Neural cell (in vitro differentiated cells): ENCODE measurements around the gene PBX3. TPM values are rescaled to one million over a fixed set of nuclear protein-coding genes. Genes with fewer than 3 reads are reported as not detected.

Source experiments
- H2AFZ ChIP-seq: fragments of 200-600, 300-800 bp; sonication (generic), shearing (Covaris generic); 2 replicates; pipeline ENCODE4 v1.6.0; 2014; ENCODE audit warnings: low read depth, mild to moderate bottlenecking, antibody characterized with exemption, low read length, moderate library complexity
- H3F3A ChIP-seq: fragments of 200-600 bp; shearing (Covaris generic); 2 replicates; pipeline ENCODE4 v1.6.1; 2016; ENCODE audit warnings: mild to moderate bottlenecking, moderate library complexity, mixed read lengths, antibody characterized with exemption, low read length; ENCODE audit not compliant: insufficient read depth, poor library complexity, severe bottlenecking
- H3K27ac ChIP-seq: fragments of 200-600, 300-800 bp; sonication (generic), shearing (Covaris generic); 2 replicates; pipeline ENCODE4 v1.5.1; 2014; ENCODE audit warnings: mild to moderate bottlenecking, low read length, moderate library complexity
- H3K27me3 ChIP-seq: fragments of 300-800, 200-600 bp; sonication (generic), shearing (Covaris generic); 2 replicates; pipeline ENCODE4 v1.6.0; 2014; ENCODE audit warnings: mild to moderate bottlenecking, low read depth, low read length, moderate library complexity; ENCODE audit not compliant: insufficient read depth
- H3K36me3 ChIP-seq: fragments of 300-800, 200-600 bp; sonication (generic), shearing (Covaris generic); 2 replicates; pipeline ENCODE4 v1.5.1; 2014; ENCODE audit warnings: mild to moderate bottlenecking, antibody characterized with exemption, low read length, moderate library complexity; ENCODE audit not compliant: insufficient read depth
- H3K4me2 ChIP-seq: fragments of 300-800, 200-600 bp; sonication (generic), shearing (Covaris generic); 2 replicates; pipeline ENCODE4 v1.6.0; 2014; ENCODE audit warnings: mild to moderate bottlenecking, low read length
- H3K4me3 ChIP-seq: fragments of 300-800, 200-600 bp; sonication (generic), shearing (Covaris generic); 2 replicates; pipeline ENCODE4 v1.5.1; 2014; ENCODE audit warnings: mild to moderate bottlenecking, low read length, moderate library complexity
- H3K79me2 ChIP-seq: fragments of 200-600 bp; shearing (Covaris generic); replicated peaks from 2 replicates; pipeline ENCODE4 v1.6.0; 2014; ENCODE audit warnings: mild to moderate bottlenecking, low read length, moderate library complexity; ENCODE audit not compliant: insufficient read depth
- H3K9ac ChIP-seq: fragments of 300-800, 200-600 bp; sonication (generic), shearing (Covaris generic); 2 replicates; pipeline ENCODE4 v1.6.1; 2016; ENCODE audit warnings: mild to moderate bottlenecking, low read length, mixed read lengths
- H3K9me2 ChIP-seq: fragments of 200-600 bp; shearing (Covaris generic); 2 replicates; pipeline ENCODE4 v1.6.1; 2016; ENCODE audit warnings: mild to moderate bottlenecking, low read length, mixed read lengths; ENCODE audit not compliant: insufficient read depth
- H3K9me3 ChIP-seq: fragments of 200-600, 300-800 bp; sonication (generic), shearing (Covaris generic); 2 replicates; pipeline ENCODE4 v1.6.1; 2016; ENCODE audit warnings: mild to moderate bottlenecking, mixed run types, low read length, moderate library complexity, mixed read lengths
- H4K20me1 ChIP-seq: fragments of 200-600 bp; shearing (Covaris generic); 2 replicates; pipeline ENCODE4 v1.6.1; 2016; ENCODE audit warnings: mild to moderate bottlenecking, mixed run types; ENCODE audit not compliant: insufficient read depth
- CTCF ChIP-seq: fragments of 450-650 bp; IDR thresholded peaks from 2 replicates; pipeline ENCODE4 v1.5.1; 2014; ENCODE audit warnings: antibody characterized with exemption, mild to moderate bottlenecking, moderate library complexity; ENCODE audit not compliant: poor library complexity, severe bottlenecking
- EP300 ChIP-seq: fragments of 450-650 bp; conservative IDR thresholded peaks from 2 replicates; pipeline ENCODE4 v1.6.1; 2014; ENCODE audit warnings: antibody characterized with exemption, mild to moderate bottlenecking, moderate library complexity; ENCODE audit not compliant: poor library complexity, severe bottlenecking
- EZH2 ChIP-seq: fragments of 200-600, 300-800 bp; shearing (Covaris generic), sonication (generic); IDR thresholded peaks from 2 replicates; pipeline ENCODE4 v1.6.1; 2014; ENCODE audit warnings: antibody characterized with exemption, low read length, borderline replicate concordance, mild to moderate bottlenecking; ENCODE audit not compliant: insufficient read depth, poor library complexity, severe bottlenecking
- MXI1 ChIP-seq: fragments of 450-650 bp; conservative IDR thresholded peaks from 2 replicates; pipeline ENCODE4 v1.6.1; 2014; ENCODE audit warnings: antibody characterized with exemption, mild to moderate bottlenecking; ENCODE audit not compliant: poor library complexity, severe bottlenecking
- POLR2AphosphoS5 ChIP-seq: IDR thresholded peaks from 2 replicates; pipeline ENCODE4 v1.6.1; 2012
- RAD21 ChIP-seq: fragments of 450-650 bp; conservative IDR thresholded peaks from 2 replicates; pipeline ENCODE4 v1.6.1; 2014; ENCODE audit warnings: antibody characterized with exemption, mild to moderate bottlenecking, moderate library complexity
- REST ChIP-seq: IDR thresholded peaks from 2 replicates; pipeline ENCODE4 v1.6.1; 2012; ENCODE audit warnings: borderline replicate concordance
- SMC3 ChIP-seq: fragments of 450-650 bp; conservative IDR thresholded peaks from 2 replicates; pipeline ENCODE4 v1.6.1; 2014; ENCODE audit warnings: antibody characterized with exemption, mild to moderate bottlenecking, moderate library complexity; ENCODE audit not compliant: poor library complexity
- TAF1 ChIP-seq: IDR thresholded peaks from 2 replicates; pipeline ENCODE4 v1.6.1; 2012; ENCODE audit warnings: low read depth
- polyA plus RNA-seq: library from polyadenylated mRNA; depleted of rRNA; stranded (reverse); fragments of >200 nt; gene quantifications from 2 replicates; pipeline ENCODE4 v1.2.3, GENCODE V29; 2014

Gene PBX3
- polyA plus RNA-seq, 1 donor from 2014 or later = 398 TPM

GRCh38 chr9:125752070-125752628 lies 5.0 kb downstream of the PBX3 start:
- H3K36me3 ChIP-seq = peaks cover 3% of the 10 kb centered on the region
- no peaks in the 10 kb centered on the region for H3K27me3 ChIP-seq
- H3K9me2 ChIP-seq = no peaks in the 10 kb centered on the region
- H2AFZ ChIP-seq = no peak overlapping the region
- TF ChIP-seq TAF1 = no peak
- peak; percentile 12 for TF ChIP-seq POLR2AphosphoS5
- H3K9ac ChIP-seq = peak overlapping the region; percentile 97
- peak overlapping the region; percentile 69 for H3K4me2 ChIP-seq
- H4K20me1 ChIP-seq = no peaks in the 10 kb centered on the region
- no peaks in the 10 kb centered on the region for H3K9me3 ChIP-seq
- H3K4me3 ChIP-seq = peak overlapping the region; percentile 89
- H3K79me2 ChIP-seq = peaks cover 99% of the 10 kb centered on the region
- peak overlapping the region; percentile 98 for H3K27ac ChIP-seq
- H3F3A ChIP-seq = no peaks in the 10 kb centered on the region

- Histone ChIP-seq H3K9me3 (no peaks in the 10 kb centered on the region), H3K36me3 (no peaks in the 10 kb centered on the region), H3K9me2 (no peaks in the 10 kb centered on the region), H3K27ac (peak overlapping the region; percentile 98), H2AFZ (no peak overlapping the region), H3K4me3 (peak overlapping the region; percentile 89), H3K27me3 (no peaks in the 10 kb centered on the region), H3F3A (no peaks in the 10 kb centered on the region), H4K20me1 (no peaks in the 10 kb centered on the region), H3K79me2 (peaks cover 100% of the 10 kb centered on the region), H3K9ac (peak overlapping the region; percentile 97), H3K4me2 (peak overlapping the region; percentile 70)
- no peak for TF ChIP-seq RAD21
- no peak for TF ChIP-seq SMC3
- no peak for TF ChIP-seq EZH2
- TF ChIP-seq REST = no peak
Observed at GRCh38 chr9:125754096-125754495, 6.9 kb downstream of the PBX3 start.

GRCh38 chr9:125755340-125755739 lies 8.2 kb downstream of the PBX3 start:
- H2AFZ ChIP-seq = no peak overlapping the region
- H3K4me2 ChIP-seq = peak overlapping the region; percentile 70
- H3K27ac ChIP-seq = peak overlapping the region; percentile 98
- peak overlapping the region; percentile 97 for H3K9ac ChIP-seq
- no peaks in the 10 kb centered on the region for H3K27me3 ChIP-seq
- H3K9me3 ChIP-seq = no peaks in the 10 kb centered on the region
- no peaks in the 10 kb centered on the region for H3K9me2 ChIP-seq
- H3F3A ChIP-seq = no peaks in the 10 kb centered on the region
- no peaks in the 10 kb centered on the region for H4K20me1 ChIP-seq
- TF ChIP-seq CTCF (no peak), RAD21 (no peak), EP300 (peak; percentile 26), SMC3 (no peak), EZH2 (no peak), TAF1 (no peak), REST (no peak), POLR2AphosphoS5 (peak; percentile 16), MXI1 (no peak)
- peaks cover 100% of the 10 kb centered on the region for H3K79me2 ChIP-seq
- H3K36me3 ChIP-seq = no peaks in the 10 kb centered on the region
- H3K4me3 ChIP-seq = peak overlapping the region; percentile 89
